Parathyroid adenoma (tissue), 2 donors: Measurements from ENCODE around the gene TRIM68.

Source experiments
- H2AFZ ChIP-seq: fragments of 300-600 bp; sonication (generic); one replicate; pipeline ENCODE4 v1.7.0; 2017; ENCODE audit warnings: antibody characterized with exemption, mild to moderate bottlenecking
- H3K27ac ChIP-seq: fragments of 300-600 bp; sonication (generic); one replicate; pipeline ENCODE4 v1.7.0; 2017
- H3K27me3 ChIP-seq: fragments of 300-600 bp; sonication (generic); one replicate; pipeline ENCODE4 v1.7.0; 2017; ENCODE audit warnings: low read length; ENCODE audit not compliant: control insufficient read depth, insufficient read depth
- H3K36me3 ChIP-seq: fragments of 300-600 bp; sonication (generic); one replicate; pipeline ENCODE4 v1.7.0; 2017; ENCODE audit warnings: low read length; ENCODE audit not compliant: control insufficient read depth, insufficient read depth
- H3K4me1 ChIP-seq: fragments of 300-600 bp; sonication (generic); one replicate; pipeline ENCODE4 v1.7.0; 2017; ENCODE audit warnings: control low read depth
- H3K4me2 ChIP-seq: fragments of 300-600 bp; sonication (generic); one replicate; pipeline ENCODE4 v1.7.0; 2017; ENCODE audit warnings: low read length
- H3K4me3 ChIP-seq: fragments of 300-600 bp; sonication (generic); one replicate; pipeline ENCODE4 v1.7.0; 2017; ENCODE audit warnings: low read depth, low read length
- H3K79me2 ChIP-seq: fragments of 300-600 bp; sonication (generic); one replicate; pipeline ENCODE4 v1.7.0; 2017; ENCODE audit warnings: control low read depth
- H3K9ac ChIP-seq: fragments of 300-600 bp; sonication (generic); one replicate; pipeline ENCODE4 v1.7.0; 2017; ENCODE audit warnings: mild to moderate bottlenecking
- H3K9me3 ChIP-seq: fragments of 300-600 bp; sonication (generic); one replicate; pipeline ENCODE4 v1.7.0; 2017; ENCODE audit warnings: low read length; ENCODE audit not compliant: control insufficient read depth
- CTCF ChIP-seq: fragments of 300-600 bp; sonication (generic); IDR thresholded peaks from one replicate; pipeline ENCODE4 v1.7.0; 2017; ENCODE audit warnings: antibody characterized with exemption, mild to moderate bottlenecking
- donor health status: primary hyperparathyroidism.

The TRIM68 gene

GRCh38 chr11:4577761-4578160 is 30.3 kb downstream of the TRIM68 start:
- Histone ChIP-seq H3K27ac (no peak overlapping the region), H2AFZ (no peak overlapping the region), H3K9ac (no peak overlapping the region), H3K27me3 (no peaks in the 10 kb centered on the region), H3K4me2 (no peak overlapping the region), H3K4me3 (no peak overlapping the region), H3K9me3 (no peaks in the 10 kb centered on the region), H3K4me1 (no peaks in the 10 kb centered on the region), H3K79me2 (no peaks in the 10 kb centered on the region), H3K36me3 (no peaks in the 10 kb centered on the region)
- no peak for TF ChIP-seq CTCF

GRCh38 chr11:4576880-4577279 is 31.2 kb downstream of the TRIM68 start:
- Histone ChIP-seq H3K27ac (no peak overlapping the region), H3K4me1 (no peaks in the 10 kb centered on the region), H3K79me2 (no peaks in the 10 kb centered on the region), H3K9ac (no peak overlapping the region), H3K4me3 (no peak overlapping the region), H2AFZ (no peak overlapping the region), H3K36me3 (no peaks in the 10 kb centered on the region), H3K27me3 (no peaks in the 10 kb centered on the region), H3K4me2 (no peak overlapping the region), H3K9me3 (no peaks in the 10 kb centered on the region)
- no peak for TF ChIP-seq CTCF

GRCh38 chr11:4569075-4569474 is 39.0 kb downstream of the TRIM68 start:
- Histone ChIP-seq H2AFZ (no peak overlapping the region), H3K9ac (no peak overlapping the region), H3K27ac (no peak overlapping the region), H3K27me3 (no peaks in the 10 kb centered on the region), H3K79me2 (no peaks in the 10 kb centered on the region), H3K4me2 (no peak overlapping the region), H3K9me3 (no peaks in the 10 kb centered on the region), H3K4me1 (no peaks in the 10 kb centered on the region), H3K4me3 (no peak overlapping the region), H3K36me3 (no peaks in the 10 kb centered on the region)
- no peak for TF ChIP-seq CTCF

GRCh38 chr11:4565371-4565770 is 42.7 kb downstream of the TRIM68 start:
- Histone ChIP-seq H3K9me3 (no peaks in the 10 kb centered on the region), H3K9ac (no peak overlapping the region), H3K27ac (no peak overlapping the region), H3K27me3 (no peaks in the 10 kb centered on the region), H2AFZ (no peak overlapping the region), H3K4me2 (no peak overlapping the region), H3K4me1 (no peaks in the 10 kb centered on the region), H3K4me3 (no peak overlapping the region), H3K36me3 (no peaks in the 10 kb centered on the region), H3K79me2 (no peaks in the 10 kb centered on the region)
- no peak for TF ChIP-seq CTCF

- H3K9me3 ChIP-seq = no peaks in the 10 kb centered on the region
- H3K9ac ChIP-seq = no peak overlapping the region
- H3K4me2 ChIP-seq = peak overlapping the region; percentile 22
- no peaks in the 10 kb centered on the region for H3K79me2 ChIP-seq
- H3K4me3 ChIP-seq = no peak overlapping the region
- no peaks in the 10 kb centered on the region for H3K4me1 ChIP-seq
- no peak for TF ChIP-seq CTCF
- H3K36me3 ChIP-seq = no peaks in the 10 kb centered on the region
- no peak overlapping the region for H2AFZ ChIP-seq
- H3K27me3 ChIP-seq = no peaks in the 10 kb centered on the region
- H3K27ac ChIP-seq = no peak overlapping the region
Measured at GRCh38 chr11:4560467-4560866, 47.6 kb downstream of the TRIM68 start.
